SK-N-SH (cell line): Measurements from ENCODE around the gene PNCK. TPM values are rescaled to one million over a fixed set of nuclear protein-coding genes. Genes with fewer than 3 reads are reported as not detected.

ENCODE experiments used
- CTCF ChIA-PET: fragments of 300-600, 350-600 bp; formaldehyde crosslinking; extraction: SDS; loops from one replicate; lab custom pipeline; 2021; lab: Yijun Ruan, JAX
- POLR2A ChIA-PET: fragments of 350-600 bp; sonication (Branson Sonifier 250); formaldehyde crosslinking; extraction: SDS; loops from one replicate; lab custom pipeline; 2020; ENCODE audit warnings: antibody characterized with exemption, inconsistent platforms; lab: Yijun Ruan, JAX
- DNase-seq: peaks from one replicate; pipeline ENCODE4 v3.0.0; 2012
- H2AFZ ChIP-seq: fragments of 200-600 bp; sonication (generic); 2 replicates; pipeline ENCODE4 v1.8.1; 2016; ENCODE audit warnings: antibody characterized with exemption, mild to moderate bottlenecking, low read depth
- H3F3A ChIP-seq: fragments of 200-600 bp; sonication (generic); replicated peaks from 2 replicates; pipeline ENCODE3; 2016; ENCODE audit warnings: antibody characterized with exemption, mild to moderate bottlenecking; ENCODE audit not compliant: insufficient read depth
- H3K27ac ChIP-seq, 2 experiments: fragments of 200-500 bp in 1 of 2; fragments of 200-600 bp in 1 of 2; sonication (Bioruptor generic) in 1 of 2; sonication (generic), shearing (Covaris generic) in 1 of 2; 2 replicates each; pipeline versions ENCODE4 v1.5.1 to v1.6.1; 2014 to 2016; ENCODE audit warnings: low read depth in 2 of 2, inconsistent platforms in 1 of 2, low read length in 1 of 2, mild to moderate bottlenecking in 1 of 2, mixed read lengths in 1 of 2
- H3K27me3 ChIP-seq: fragments of 200-600 bp; sonication (generic), shearing (Covaris generic); 2 replicates; pipeline ENCODE4 v1.6.1; 2016; ENCODE audit warnings: mixed run types; ENCODE audit not compliant: insufficient read depth
- H3K36me3 ChIP-seq, 2 experiments: fragments of 200-500 bp in 1 of 2; fragments of 200-600 bp in 1 of 2; sonication (Bioruptor generic) in 1 of 2; sonication (generic) in 1 of 2; replicated peaks in 1 of 2; 2 replicates each; pipeline versions ENCODE3 to v1.5.1; 2014 to 2016; ENCODE audit warnings: low read length in 1 of 2, mild to moderate bottlenecking in 1 of 2; ENCODE audit not compliant: insufficient read depth in 2 of 2, control insufficient read depth in 1 of 2
- H3K4me1 ChIP-seq, 2 experiments: fragments of 200-500 bp in 1 of 2; fragments of 200-600 bp in 1 of 2; sonication (Bioruptor generic) in 1 of 2; sonication (generic), shearing (Covaris generic) in 1 of 2; 2 replicates each; pipeline versions ENCODE4 v1.5.1 to v1.6.1; 2014 to 2016; ENCODE audit warnings: low read depth in 1 of 2, low read length in 1 of 2, mixed run types in 1 of 2; ENCODE audit not compliant: insufficient read depth in 2 of 2, control insufficient read depth in 1 of 2
- H3K4me2 ChIP-seq: fragments of 200-600 bp; sonication (generic), shearing (Covaris generic); 2 replicates; pipeline ENCODE4 v1.6.1; 2017; ENCODE audit warnings: mixed run types
- H3K4me3 ChIP-seq, 2 experiments: fragments of 200-500 bp in 1 of 2; fragments of 200-600 bp in 1 of 2; sonication (Bioruptor generic) in 1 of 2; sonication (generic), shearing (Covaris generic) in 1 of 2; 2 replicates each; pipeline versions ENCODE4 v1.5.1 to v1.8.1; 2014 to 2016; ENCODE audit warnings: low read depth in 2 of 2, inconsistent platforms in 1 of 2, low read length in 1 of 2, mild to moderate bottlenecking in 1 of 2, mixed read lengths in 1 of 2, moderate library complexity in 1 of 2
- H3K79me2 ChIP-seq: fragments of 200-600 bp; sonication (generic); 2 replicates; pipeline ENCODE4 v1.8.1; 2017; ENCODE audit warnings: mild to moderate bottlenecking; ENCODE audit not compliant: insufficient read depth
- H3K9ac ChIP-seq: fragments of 200-600 bp; sonication (generic); 2 replicates; pipeline ENCODE4 v1.6.1; 2017; ENCODE audit warnings: mixed run types
- H3K9me2 ChIP-seq: fragments of 200-600 bp; sonication (generic); 2 replicates; pipeline ENCODE4 v1.6.1; 2017; ENCODE audit warnings: mixed run types
- H3K9me3 ChIP-seq: fragments of 200-600 bp; sonication (generic); 2 replicates; pipeline ENCODE4 v1.6.1; 2017; ENCODE audit warnings: mixed run types, mild to moderate bottlenecking, moderate library complexity
- H4K20me1 ChIP-seq: fragments of 200-600 bp; sonication (generic); 2 replicates; pipeline ENCODE4 v1.6.1; 2017; ENCODE audit warnings: mild to moderate bottlenecking, mixed run types; ENCODE audit not compliant: insufficient read depth
- CTCF ChIP-seq: fragments of 200-600 bp; sonication (generic); IDR thresholded peaks from 2 replicates; pipeline ENCODE4 v1.6.1; 2017; ENCODE audit warnings: antibody characterized with exemption, mild to moderate bottlenecking, moderate library complexity
- ELF1 ChIP-seq: IDR thresholded peaks from 2 replicates; pipeline ENCODE4 v1.4.0; 2012
- EP300 ChIP-seq, 2 experiments: IDR thresholded peaks; 2 replicates each; pipeline versions ENCODE4 v1.4.0 to v1.6.1; 2012; ENCODE audit warnings: borderline replicate concordance in 1 of 2, low read depth in 1 of 2, low read length in 1 of 2
- FOXM1 ChIP-seq: IDR thresholded peaks from 2 replicates; pipeline ENCODE4 v1.4.0; 2012; ENCODE audit warnings: low read depth, mild to moderate bottlenecking
- GABPA ChIP-seq: IDR thresholded peaks from 2 replicates; pipeline ENCODE4 v1.4.0; 2012; ENCODE audit warnings: low read depth, mild to moderate bottlenecking
- IRF3 ChIP-seq: fragments of 150-350 bp; IDR thresholded peaks from 2 replicates; pipeline ENCODE4 v1.6.1; 2016; ENCODE audit warnings: mild to moderate bottlenecking, low read depth, low read length
- MEF2A ChIP-seq: IDR thresholded peaks from 2 replicates; pipeline ENCODE4 v1.4.0; 2012; ENCODE audit warnings: low read depth, borderline replicate concordance
- NFIC ChIP-seq: IDR thresholded peaks from 2 replicates; pipeline ENCODE4 v1.4.0; 2012; ENCODE audit warnings: borderline replicate concordance
- NRF1 ChIP-seq: IDR thresholded peaks from 2 replicates; pipeline ENCODE4 v1.6.1; 2012; ENCODE audit warnings: low read depth, mild to moderate bottlenecking, low read length
- PBX3 ChIP-seq: IDR thresholded peaks from 2 replicates; pipeline ENCODE4; 2012
- RAD21 ChIP-seq: IDR thresholded peaks from 2 replicates; pipeline ENCODE4 v1.6.1; 2012; ENCODE audit warnings: mild to moderate bottlenecking, low read length
- RXRA ChIP-seq: IDR thresholded peaks from 2 replicates; pipeline ENCODE4 v1.4.0; 2012; ENCODE audit warnings: low read depth, mild to moderate bottlenecking, borderline replicate concordance
- SMC3 ChIP-seq: IDR thresholded peaks from 2 replicates; pipeline ENCODE4 v1.6.1; 2012; ENCODE audit warnings: low read depth, low read length, improper control_type of control experiment
- TEAD4 ChIP-seq: IDR thresholded peaks from 2 replicates; pipeline ENCODE4 v1.4.0; 2012; ENCODE audit warnings: mild to moderate bottlenecking, borderline replicate concordance; ENCODE audit not compliant: insufficient read depth
- USF1 ChIP-seq: IDR thresholded peaks from 2 replicates; pipeline ENCODE4 v1.4.0; 2012; ENCODE audit warnings: low read depth, borderline replicate concordance
- WGBS: methylation state at CpG from one replicate; pipeline ENCODE4 v1.1.6; 2017; ENCODE audit warnings: low lambda C conversion rate; 5-methylcytosine and 5-hydroxymethylcytosine counted together
- polyA plus RNA-seq, 3 experiments: library from polyadenylated mRNA; depleted of rRNA; stranded (reverse); fragments of >200 nt; gene quantifications; 2 replicates each; pipeline ENCODE4 v1.2.3, GENCODE V29; 2012

The PNCK gene
- polyA plus RNA-seq, 1 of the 3 experiments (the other 2 are of a cell fraction) = 1.2 TPM

GRCh38 chrX:153707406-153707805, 33.8 kb upstream of the PNCK start:
- ChIA-PET POLR2A (interaction anchor here (1.3 kb wide), 1 partner anchor 15 kb away, joined by 3 read pairs; no protein-coding TSS in a partner anchor), CTCF (interaction anchor here (0.7 to 3.0 kb wide), 15 partner anchors 11 to 168 kb away, joined by 3 to 26 read pairs (median 6); partner anchors contain the start of gene SLC6A8)
- Histone ChIP-seq H4K20me1 (0 out of 2 replicates have a peak, but pooled peaks cover 9% of the 10 kb centered on the region), H3K4me2 (no peak overlapping the region), H3K27ac (no peak overlapping the region), H3K9me3 (no peaks in the 10 kb centered on the region), H3K4me3 (no peak overlapping the region), H3K4me1 (peaks cover 0 to 6% of the 10 kb centered on the region in 2 experiments; a peak in 1 of 4 replicates), H3K79me2 (peaks cover 6% of the 10 kb centered on the region; the same call in 1 of the 2 replicates), H3K27me3 (peaks cover 18% of the 10 kb centered on the region; the same call in 1 of the 2 replicates), H3K36me3 (peaks cover 3 to 12% of the 10 kb centered on the region in 2 experiments), H3F3A (no peaks in the 10 kb centered on the region), H3K9ac (no peak overlapping the region), H2AFZ (no peak overlapping the region), H3K9me2 (no peaks in the 10 kb centered on the region)
- 44% methylated on average over 4 of the region's 6 CpGs for WGBS
- DNase-seq = no peak
- no peak for TF ChIP-seq RXRA
- no peak for TF ChIP-seq EP300 (IDR thresholded peaks at IDR 0.05; ENCODE audit: borderline replicate concordance in 1 of 2, low read depth in 1 of 2, low read length in 1 of 2)
- no peak for TF ChIP-seq ELF1
- TF ChIP-seq NFIC = no peak
- TF ChIP-seq TEAD4 = no peak
- no peak for TF ChIP-seq PBX3
- TF ChIP-seq SMC3 = no peak
- no peak for TF ChIP-seq GABPA
- no peak for TF ChIP-seq CTCF
- TF ChIP-seq FOXM1 = no peak
- no peak for TF ChIP-seq MEF2A
- TF ChIP-seq RAD21 = no peak
- TF ChIP-seq USF1 = no peak
- no peak for TF ChIP-seq IRF3
- no peak for TF ChIP-seq NRF1
